Measurements from ENCODE around the gene FRMD3.

GRCh38 chr9:83385317-83385716, 152.9 kb downstream of the FRMD3 start:
- TF ChIP-seq POLR2A (IDR thresholded peaks at IDR 0.05) = no peak
- no peak for TF ChIP-seq CTCF (IDR thresholded peaks at IDR 0.05)
